ENCODE data around the gene NRXN3.

The NRXN3 gene

DNA sequence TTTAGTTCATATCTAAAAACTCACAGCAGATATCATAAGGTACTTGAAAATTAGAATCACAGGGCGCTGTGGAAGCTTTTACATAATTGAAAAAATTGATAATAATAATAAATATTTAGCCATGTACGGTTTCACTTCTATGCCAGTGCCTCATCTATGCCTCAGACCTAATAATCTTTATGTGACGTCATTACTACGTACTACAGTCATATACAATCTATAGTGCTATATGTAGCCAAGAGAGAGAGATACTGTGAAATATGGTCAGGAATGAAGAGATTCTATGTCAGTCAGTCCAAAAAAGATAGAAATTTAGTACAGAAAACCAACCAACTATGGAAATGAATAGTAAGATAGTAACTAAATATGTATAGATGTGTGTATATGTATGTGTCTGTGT is 1010.5 kb downstream of the NRXN3 start:
- no peak for DNase-seq

DNA sequence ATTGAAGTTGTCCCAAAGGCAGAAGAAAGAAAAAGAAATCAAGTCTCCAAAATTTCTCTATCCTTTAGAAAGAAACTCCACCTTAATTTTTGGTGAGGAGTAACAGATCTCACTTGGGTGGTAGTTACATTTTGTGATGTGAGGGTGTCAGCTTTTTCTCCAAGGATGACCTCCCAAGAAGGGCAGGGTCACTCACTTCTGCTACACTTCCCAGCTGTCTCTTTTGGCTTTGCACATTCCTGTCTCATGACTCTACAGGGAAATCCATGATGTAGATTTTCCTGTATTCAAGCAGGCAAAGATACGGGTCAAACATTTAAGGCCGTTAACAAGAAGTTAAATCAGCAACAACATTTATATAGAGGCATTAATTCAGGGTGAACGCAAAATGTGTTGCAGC is 1016.4 kb downstream of the NRXN3 start:
- no peak for DNase-seq

DNA sequence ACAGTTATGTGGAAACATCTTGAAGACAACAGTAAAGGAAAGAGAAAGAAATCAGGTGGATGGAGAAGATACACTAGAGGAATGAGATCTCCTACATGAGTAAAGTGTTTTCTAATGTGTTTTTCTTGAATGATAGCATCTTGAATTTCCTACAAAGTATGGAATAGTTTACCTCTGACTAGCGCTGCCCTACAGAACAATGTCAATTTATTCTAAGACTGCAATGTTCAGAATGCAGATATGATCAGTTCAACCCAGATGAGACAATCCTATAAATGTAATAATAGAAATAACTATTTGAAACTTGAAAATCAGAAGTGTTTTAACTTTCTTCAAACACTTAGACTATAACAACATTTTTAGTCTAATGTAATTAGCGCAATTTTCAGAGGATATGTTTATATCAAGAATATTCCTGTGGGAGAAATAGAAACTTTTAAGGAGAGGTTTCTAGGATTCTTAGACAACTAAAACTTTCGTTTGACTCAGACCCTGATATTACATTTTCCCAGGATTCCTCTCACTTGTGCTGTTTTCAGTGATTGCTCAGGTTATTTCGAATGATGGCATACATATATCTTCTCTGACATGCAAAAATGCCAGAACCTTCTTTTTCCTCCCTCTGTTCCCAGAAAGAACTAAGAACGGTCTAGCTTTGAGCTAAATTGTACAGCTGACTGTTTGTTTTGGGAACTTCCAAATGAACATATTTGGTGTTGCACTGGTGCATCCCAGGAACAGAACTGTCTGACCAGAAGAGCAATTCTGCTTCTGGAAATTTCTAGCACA is 1023.7 kb downstream of the NRXN3 start:
- DNase-seq, result no peak

DNA sequence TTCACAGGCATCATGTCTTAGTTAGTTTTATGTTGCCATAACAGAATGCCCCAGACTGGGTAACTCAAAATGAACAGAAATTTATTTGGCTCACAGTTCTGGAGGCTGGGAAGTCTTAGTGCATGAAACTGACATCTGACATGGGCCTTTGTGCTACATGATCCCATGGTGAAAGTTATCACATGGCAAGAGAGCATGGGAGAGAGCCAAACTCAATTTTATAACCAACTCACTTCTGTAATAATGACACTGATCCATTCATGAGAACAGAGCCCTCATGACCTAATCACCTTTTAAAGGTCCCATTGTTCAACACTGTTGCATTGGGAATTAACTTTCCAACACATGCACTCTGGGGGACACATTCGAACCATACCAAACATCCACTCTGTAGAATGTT is 1026.0 kb downstream of the NRXN3 start:
- no peak for DNase-seq

DNA sequence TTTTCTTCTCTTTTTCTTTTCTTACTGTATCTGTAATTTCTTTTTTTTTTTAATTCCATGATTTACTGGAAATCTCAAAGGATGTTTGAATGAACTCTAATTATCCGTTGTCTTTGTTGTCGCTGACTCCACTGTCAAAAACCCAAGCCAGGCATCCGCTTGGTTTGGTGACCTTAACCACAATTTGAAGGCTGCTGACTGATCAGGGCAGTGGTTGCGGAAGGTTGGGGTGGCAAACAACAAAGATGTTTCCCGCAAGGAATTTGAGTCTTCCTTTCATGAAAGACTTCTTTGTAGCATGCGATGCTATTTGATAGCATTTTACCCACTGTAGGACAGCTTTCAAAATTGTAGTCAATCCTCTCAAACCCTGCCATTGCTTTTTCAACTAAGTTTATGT is 1027.3 kb downstream of the NRXN3 start:
- DNase-seq, result no peak

DNA sequence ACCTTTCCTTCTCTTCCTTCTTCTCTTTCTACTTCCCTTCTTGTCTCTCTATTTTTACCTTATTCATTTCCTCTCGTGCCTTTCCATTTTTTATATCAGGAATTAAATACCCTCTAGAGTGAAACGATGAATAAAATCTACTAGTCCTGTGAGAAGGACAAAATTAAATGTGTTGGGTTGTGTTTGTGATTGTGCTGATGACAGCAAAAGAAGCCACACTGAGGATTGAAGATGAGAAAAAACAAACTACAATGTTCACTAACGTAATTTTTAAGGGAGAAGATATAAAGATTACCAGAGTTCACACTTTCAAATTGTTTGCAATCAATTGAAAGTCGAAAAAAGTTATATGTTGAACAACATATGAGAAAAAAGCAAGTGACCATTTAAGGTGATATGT is 1029.0 kb downstream of the NRXN3 start:
- DNase-seq, result no peak

DNA sequence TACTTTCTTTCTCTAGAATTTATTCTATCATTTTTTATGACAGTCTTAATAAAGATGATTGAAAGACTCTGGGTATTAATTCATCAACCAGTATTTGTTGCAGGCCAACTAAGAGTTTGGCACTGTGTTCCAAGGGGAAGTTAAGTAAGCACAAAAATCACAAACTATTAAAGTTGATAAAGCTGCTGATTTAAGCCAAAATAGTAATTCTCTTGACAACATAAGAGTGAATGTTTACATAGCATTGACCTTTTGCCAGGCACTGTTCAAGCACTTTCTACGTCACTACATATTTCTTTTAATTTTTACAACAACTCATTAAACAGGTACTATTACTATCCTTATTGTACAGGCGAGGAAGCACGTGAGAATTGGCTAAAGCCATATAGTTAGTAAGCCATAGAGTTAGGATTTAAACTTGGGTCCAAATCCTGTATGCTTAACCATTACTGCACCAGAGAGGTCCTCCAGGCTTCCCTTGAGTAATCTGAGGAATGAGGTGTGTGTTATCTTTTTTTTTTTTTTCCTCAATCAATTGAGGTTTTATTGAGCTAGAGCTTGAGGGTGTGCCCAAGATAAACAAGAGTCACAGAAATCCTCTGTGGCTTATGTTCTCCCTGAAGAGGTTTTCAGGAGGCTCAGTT is 1031.5 kb downstream of the NRXN3 start:
- no peak for DNase-seq

DNA sequence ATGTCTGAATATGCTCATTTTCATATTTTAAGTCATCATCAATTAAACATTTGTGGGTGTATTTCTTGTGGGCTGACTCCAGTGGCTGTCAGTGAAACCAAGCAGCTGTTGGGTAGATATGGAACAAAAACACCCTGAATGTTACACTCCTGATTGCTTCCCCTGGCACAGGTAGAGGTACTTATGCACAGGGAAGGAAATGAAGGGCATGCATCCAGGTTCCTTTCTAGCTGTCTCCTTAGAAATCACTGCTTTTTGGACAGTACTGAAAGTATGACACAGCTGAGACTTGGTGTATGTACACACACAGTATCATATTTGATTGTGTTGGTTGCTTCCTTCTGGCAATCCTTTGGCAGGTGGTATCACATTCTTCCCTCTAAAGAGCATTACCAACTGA is 1034.4 kb downstream of the NRXN3 start:
- no peak for DNase-seq

DNA sequence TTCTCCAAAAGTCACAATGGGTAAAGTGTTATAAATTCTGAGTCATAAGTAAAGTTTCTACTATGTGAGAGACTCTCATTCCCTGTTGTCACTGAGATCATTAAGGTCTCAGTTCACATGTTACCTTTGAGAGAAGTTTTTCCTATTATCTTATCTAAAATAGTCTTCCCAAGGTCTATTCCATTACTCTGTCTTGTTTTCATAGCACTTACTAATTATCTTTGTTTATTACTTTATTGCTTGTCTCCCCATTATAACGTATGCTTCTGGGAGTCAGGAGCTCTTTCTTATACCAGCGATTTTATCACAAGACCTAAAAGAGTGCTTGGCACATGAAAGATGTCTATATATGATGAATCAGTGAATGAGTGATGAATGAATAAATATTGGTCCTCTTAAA is 1039.2 kb downstream of the NRXN3 start:
- DNase-seq, result no peak

DNA sequence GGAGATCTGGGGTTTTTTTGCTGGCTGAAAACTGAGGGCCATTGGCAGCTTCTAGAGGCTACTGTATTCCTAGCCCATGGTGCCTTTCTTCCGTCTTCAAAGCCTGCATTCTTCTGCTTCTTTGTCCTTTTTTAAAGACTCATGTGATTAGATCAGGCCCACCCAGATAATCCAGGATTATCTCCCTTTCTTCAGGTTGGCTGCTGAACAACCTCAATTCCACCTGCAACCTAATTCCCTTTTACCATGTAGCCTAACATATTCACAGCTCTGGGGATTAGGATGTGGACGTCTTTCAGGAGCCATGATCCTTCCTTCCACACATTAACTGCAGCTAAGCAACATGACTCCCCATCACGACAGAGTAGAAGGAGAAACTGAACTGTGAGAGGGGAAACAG is 1055.6 kb downstream of the NRXN3 start:
- DNase-seq, result no peak

DNA sequence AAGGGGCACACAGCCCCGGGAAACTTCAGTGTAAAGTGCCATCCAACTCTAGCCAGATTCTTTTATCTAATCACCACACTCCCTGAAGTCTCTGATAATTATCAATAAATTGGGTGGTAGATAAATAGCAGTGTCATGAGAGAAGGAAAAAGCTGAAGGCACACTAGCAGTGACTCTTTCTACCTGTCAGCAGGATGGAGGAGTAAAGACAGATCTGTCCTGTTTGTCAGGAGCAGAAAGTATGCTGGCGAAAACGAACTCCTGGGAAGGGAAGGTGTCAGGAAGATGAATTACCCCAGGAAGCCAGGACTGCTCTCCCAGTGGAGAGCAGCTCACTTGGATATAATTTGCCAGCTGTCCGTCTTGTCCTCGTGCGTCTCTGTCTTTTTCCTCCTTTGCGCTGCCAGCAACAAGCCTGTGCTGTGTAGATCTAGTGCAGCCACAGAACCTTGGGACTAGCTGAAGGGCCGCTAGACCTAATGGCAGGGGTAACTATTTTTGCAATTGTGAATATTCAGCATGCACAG is 1059.3 kb downstream of the NRXN3 start:
- DNase-seq, result no peak

DNA sequence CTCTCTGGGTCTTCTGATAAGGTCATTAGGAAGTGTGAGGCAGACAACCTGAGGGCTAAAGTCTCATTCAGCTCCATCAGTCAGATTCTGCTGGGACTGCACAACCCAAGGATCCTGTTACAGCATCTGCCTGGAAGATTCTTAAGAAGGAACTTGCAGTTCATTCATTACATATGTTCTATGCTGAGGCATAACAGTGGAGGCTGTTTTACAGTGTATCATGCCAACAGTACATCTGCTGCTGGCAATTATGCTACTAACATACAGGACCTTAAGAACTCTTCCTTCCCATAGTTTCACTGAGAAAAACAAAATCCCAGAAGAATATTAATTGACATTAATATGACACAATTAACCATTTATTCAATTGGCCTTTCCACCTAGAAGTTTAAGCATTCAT is 1072.5 kb downstream of the NRXN3 start:
- no peak for DNase-seq

DNA sequence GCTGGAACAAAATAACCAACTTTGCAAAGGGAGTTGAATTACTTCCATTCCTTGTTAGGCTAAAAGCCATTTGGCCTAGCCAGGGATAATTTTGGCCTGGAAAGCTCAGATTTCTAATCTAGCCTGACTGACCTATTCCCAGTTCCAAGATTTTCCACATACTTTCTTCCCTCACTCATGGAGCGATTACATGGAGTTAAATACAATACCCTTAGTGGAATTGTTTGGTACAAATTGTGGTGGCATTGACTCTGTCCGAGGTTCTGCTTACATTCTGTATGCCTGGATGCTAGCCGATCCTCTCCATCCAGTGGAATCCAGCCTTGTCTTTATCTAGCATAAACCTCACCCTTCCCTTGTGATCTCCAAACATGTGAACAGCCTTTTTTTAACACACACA is 1076.0 kb downstream of the NRXN3 start:
- no peak for DNase-seq

DNA sequence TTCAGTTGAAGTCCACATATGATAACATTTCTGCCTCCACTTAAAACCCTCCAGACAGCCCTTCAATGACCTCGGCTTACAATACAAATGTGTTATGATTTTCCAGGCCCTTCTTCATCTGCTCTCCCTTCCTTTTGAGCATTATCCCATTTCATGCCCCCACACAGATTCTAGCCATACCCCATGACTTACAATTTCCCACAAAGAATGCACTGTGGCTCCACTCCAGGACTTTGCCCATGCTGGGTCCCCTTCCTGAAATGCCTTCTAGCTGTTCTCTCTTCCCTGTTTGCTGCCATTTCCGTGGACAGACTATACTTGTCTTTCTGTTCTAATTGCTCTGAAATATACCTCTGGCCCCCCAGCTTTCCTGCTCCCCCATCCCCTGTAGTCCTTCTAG is 1078.0 kb downstream of the NRXN3 start:
- no peak for DNase-seq

DNA sequence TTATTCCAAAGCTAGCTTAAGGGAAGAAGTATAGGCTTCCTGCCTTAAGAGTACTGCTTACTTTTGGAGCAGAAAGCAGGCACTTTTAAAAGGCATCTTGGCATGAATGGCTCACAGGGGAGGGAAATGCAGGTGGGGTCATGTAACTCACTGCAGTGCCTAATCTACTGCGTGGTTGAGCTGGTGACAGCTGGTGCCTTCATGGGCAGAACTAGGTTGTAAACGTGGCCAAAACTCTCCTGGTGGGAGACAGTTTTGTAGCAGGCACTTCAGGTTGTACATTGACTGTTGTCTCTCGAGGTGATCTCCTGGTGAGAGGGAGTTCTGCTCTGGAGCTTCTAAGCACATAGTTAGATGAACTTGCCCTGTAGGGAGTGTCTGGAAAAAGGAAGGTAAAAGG is 1078.6 kb downstream of the NRXN3 start:
- no peak for DNase-seq

DNA sequence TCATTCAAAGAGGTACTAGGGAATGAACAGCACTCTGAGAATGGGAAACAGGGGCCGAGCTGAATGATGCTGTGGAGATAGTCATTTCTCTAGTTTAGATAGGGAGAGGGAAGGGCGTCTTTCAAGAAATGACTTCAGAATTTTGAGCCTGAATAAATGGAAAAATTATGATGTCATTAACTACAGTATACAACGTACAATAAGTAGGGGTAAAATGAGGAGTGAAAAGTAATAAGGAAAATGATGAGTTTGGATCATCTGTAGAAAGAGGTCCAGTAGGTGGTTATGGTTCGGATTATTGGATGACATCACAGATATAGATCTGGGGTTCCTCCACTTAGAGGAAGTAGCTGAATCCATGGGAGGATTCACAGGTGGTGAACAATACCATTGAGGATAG is 1081.1 kb downstream of the NRXN3 start:
- no peak for DNase-seq

DNA sequence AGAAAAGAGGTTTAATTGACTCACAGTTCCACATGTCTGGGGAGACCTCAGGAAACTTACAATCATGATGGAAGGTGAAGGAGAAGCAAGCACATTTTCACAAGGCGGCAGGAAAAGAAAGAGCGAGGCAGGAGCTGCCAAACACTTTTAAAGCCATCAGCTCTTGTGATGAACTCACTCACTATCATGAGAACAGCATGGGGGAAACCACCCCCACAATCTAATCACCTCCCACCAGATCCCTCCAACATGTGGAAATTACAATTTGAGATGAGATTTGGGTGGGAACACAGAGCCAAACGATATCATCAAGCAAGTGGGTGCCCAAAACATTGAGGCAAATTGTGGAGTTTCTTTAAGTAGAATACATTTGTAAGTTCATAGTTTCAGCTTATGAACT is 1083.4 kb downstream of the NRXN3 start:
- DNase-seq, result no peak

DNA sequence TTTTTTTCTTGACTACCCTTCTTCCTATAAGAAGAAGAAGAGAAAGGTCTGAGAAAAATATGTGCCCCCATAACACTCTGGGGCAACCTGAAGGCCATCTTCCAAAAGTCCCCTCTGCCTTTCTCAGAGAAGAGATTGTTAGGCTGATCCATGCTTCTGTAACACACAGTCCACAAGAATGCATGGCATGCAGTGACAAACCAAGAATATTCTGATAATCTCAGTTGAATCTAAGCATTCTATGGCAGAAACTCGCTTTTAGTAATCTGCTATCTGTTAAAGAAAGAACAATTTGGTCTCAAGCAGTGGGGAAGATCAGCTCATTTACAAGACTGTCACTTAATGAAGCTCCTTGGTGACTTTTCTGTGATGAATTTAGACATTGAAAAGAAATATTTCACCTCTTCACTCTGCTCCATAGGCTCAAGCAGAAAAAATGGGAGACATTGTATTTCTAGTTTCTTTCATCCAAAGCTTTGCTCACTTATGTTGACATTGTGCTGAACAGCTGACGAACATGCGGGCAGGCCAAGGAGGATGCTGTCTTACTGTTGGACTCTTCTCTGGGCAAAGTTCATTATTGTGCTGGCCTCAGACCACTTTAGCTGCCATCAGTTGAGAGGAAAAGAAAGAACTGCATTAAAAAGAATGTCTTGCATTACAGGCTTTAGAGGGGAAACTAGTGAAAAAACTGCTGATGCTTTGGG is 1084.0 kb downstream of the NRXN3 start:
- no peak for DNase-seq

DNA sequence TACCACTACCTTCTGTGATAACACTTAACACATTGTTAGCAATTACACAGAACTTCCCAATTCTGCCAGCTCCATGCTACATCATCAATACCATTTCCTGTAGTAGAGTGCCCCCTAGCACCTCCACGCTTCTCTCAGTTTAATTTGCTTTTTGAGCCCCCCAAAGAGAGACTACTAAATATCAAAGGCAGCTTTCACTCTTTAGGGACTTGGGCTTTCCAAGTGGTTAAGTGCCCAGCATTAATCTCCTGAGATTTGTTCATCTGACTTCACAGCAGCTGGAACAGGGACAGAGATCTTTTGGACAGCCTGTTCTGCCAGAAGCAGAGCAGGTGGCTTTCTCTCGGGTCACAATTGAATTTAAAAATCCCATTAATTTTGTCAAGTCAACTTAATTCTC is 1086.2 kb downstream of the NRXN3 start:
- no peak for DNase-seq

DNA sequence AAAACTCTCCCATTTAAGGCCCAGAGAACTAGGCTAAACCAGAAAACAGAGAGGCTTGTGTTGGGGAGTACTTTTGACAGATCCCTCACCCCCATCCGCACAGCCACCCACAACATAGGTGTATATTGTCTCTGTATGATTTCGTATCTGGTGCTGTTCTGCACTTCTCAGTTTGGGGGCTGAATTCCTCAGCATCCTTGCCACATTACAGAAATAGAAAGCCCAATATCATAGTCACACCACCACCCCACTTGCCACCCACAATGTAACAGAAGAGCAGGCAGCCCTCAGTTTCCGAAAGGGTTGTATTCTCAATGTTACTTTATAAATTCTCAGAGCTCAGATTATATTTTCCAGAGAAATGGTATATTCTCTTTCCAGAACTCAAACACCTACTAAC is 1090.2 kb downstream of the NRXN3 start:
- DNase-seq, result no peak

DNA sequence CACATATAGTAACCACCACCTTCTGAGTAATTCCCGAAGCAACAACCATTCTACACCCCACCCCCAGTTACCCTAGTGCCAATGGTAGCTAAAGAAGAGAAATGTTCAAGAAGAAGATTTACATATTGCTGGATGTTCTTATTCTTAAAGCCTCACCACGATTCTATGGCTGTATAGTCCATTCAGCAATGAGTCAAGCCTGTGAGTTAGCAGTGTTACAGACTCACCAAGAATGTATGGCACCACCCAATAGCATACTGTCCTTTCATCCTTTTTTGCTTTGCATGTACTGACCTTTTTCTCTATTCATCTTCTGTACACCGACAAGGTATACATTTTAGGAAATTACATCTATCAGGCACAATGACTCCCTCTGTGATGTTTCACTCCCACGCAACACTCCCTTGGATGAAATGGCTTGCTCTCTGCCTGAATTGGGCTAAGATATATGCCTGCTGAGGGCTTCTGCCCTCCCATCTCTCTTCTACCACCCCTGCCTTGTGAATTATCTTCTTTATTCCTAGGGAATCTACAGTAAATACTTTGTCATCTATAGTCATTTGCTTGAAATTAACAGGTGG is 1095.3 kb downstream of the NRXN3 start:
- DNase-seq, result no peak

DNA sequence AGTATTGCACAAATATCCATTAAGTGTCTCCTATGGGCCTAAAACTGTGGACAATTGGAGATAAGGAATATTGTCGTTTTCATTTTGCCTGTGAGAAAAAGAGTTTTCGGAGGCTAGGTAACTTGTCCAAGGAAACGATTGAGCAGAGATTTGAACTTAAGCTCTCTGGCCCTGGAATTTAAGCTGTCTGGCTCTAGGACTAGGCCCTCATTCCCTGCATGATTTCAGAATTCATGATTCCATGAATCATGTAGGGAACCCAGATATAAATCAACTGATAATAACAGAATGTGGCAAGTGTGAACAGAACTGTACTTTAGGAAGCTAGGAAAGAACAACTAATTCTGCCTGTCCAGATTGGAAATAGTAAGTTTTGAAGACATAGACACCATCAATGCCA is 1100.2 kb downstream of the NRXN3 start:
- DNase-seq, result no peak

DNA sequence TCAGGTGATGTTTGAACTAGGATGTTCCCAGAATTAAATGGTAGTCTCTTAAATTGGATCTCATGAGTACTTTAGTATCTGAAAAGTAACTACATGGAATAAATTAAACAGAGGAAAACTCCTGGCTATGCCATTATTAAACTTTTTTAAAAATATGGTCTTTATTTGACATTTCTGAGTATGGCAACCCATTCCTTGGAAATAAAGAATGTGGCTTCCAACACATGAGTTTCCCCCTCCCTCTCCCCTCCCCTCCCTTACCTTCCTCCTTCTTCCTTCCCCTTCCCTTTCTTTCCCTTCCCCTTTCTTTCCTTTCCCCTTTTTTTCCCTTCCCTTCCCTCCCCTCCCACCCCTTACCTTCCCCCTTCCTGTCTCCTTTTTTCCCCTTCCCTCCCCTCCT is 1100.9 kb downstream of the NRXN3 start:
- DNase-seq, result no peak
